ENCODE measurements around the gene USP24.

The USP24 gene

DNA sequence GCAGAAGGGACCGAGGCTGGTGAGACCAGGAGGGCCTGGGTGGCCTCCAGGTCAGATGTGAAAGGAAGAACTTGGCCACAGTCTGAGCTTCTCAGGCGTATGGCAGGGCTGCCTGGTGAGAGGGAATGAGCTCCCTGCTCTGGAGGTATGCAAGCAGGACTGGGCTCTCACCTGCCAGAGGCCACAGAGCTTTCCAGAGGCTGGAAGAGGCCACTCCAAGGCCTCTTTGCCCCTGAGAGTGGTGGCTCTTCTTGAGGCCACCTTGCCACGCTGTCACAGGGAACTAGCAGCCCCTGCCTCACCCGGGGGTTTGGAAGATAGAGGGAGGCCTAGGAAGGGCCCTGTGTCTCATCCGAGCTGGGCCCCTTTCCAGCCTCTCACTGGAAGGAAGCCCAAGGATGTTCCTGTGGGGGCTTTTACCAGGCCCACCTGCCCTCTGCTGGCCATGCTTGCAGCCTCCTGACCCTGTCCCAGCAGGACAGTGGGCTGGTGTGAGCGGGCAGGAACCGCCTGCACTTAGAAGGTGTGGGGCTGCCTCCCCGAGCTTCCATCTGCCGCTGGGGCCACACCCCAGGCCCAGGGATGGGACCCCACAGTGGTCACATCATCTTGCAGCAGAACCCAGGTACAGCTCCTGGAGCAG, 165.8 kb downstream of the USP24 start:
- H3K27me3 ChIP-seq (ENCODE audit: insufficient read depth, low read length, poor library complexity, severe bottlenecking): no peaks in the 10 kb centered on the region
- no peak overlapping the region for H3K9ac ChIP-seq (ENCODE audit: low read depth, low read length, poor library complexity, severe bottlenecking)
- no peaks in the 10 kb centered on the region for H3F3A ChIP-seq (ENCODE audit: low read depth)
- no peaks in the 10 kb centered on the region for H3K36me3 ChIP-seq (ENCODE audit: insufficient read depth, low read length)
- H3K9me3 ChIP-seq (ENCODE audit: insufficient read depth, low read depth, low read length): no peaks in the 10 kb centered on the region
- no peaks in the 10 kb centered on the region for H3K4me1 ChIP-seq (ENCODE audit: insufficient read depth, low read length, poor library complexity, severe bottlenecking)
- H2AFZ ChIP-seq (ENCODE audit: low read length): no peak overlapping the region
- H3K4me3 ChIP-seq (ENCODE audit: low read length, poor library complexity, severe bottlenecking): no peak overlapping the region
- H3K4me2 ChIP-seq (ENCODE audit: low read depth, low read length, poor library complexity, severe bottlenecking): no peak overlapping the region
- TF ChIP-seq, protein P1, sequence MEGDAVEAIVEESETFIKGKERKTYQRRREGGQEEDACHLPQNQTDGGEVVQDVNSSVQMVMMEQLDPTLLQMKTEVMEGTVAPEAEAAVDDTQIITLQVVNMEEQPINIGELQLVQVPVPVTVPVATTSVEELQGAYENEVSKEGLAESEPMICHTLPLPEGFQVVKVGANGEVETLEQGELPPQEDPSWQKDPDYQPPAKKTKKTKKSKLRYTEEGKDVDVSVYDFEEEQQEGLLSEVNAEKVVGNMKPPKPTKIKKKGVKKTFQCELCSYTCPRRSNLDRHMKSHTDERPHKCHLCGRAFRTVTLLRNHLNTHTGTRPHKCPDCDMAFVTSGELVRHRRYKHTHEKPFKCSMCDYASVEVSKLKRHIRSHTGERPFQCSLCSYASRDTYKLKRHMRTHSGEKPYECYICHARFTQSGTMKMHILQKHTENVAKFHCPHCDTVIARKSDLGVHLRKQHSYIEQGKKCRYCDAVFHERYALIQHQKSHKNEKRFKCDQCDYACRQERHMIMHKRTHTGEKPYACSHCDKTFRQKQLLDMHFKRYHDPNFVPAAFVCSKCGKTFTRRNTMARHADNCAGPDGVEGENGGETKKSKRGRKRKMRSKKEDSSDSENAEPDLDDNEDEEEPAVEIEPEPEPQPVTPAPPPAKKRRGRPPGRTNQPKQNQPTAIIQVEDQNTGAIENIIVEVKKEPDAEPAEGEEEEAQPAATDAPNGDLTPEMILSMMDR (conservative IDR thresholded peaks at IDR 0.05; ENCODE audit: low read length): no peak
- TF ChIP-seq EZH2phosphoT487 (IDR thresholded peaks at IDR 0.05; ENCODE audit: borderline replicate concordance): no peak
- no peaks in the 10 kb centered on the region for H3K79me2 ChIP-seq (ENCODE audit: insufficient read depth, low read length)
- H4K20me1 ChIP-seq (ENCODE audit: insufficient read depth, low read length, poor library complexity, severe bottlenecking): no peaks in the 10 kb centered on the region
- no peaks in the 10 kb centered on the region for H3K9me2 ChIP-seq (replicated peaks; ENCODE audit: low read depth, low read length)

DNA sequence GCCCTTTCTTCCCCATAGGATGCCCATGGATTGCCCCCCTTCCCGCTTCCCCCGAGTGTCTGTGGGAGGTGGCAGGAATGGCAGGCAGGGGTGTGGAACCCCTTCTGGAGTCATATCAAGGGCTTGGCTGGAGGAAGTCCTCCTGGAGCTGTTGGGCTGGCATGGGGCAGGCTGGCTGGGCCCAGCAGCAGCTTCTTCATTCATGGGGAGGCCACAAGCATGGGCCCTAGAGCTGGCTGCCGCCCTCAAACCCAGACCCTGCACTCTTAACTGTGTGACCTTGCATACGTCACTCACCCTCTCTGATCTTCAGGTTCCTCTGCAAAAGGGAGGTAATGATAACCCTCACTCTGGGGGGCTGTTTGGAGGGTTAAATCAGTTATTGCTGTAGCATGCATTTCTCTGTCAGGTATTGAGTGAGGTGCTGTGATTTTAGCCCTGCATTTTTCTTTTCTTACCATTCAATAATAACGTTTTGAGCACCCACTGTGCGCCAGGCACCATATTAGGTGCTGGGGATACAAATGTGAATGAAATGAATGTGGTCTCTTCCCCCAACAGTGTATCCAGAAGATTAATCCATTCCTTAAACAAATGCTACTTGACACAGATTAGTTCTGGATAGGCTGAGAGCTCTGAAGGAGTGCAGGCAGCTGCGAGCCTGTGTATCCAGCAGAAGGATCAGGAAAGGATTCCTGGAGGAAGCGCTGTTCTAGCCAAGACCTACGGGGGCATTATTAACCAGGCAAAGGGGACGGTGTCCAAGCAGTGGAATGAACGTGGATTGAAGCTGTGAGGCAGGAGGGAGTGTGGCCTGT, 166.5 kb downstream of the USP24 start:
- Histone ChIP-seq H2AFZ (ENCODE audit: low read length) (no peak overlapping the region), H4K20me1 (ENCODE audit: insufficient read depth, low read length, poor library complexity, severe bottlenecking) (no peaks in the 10 kb centered on the region), H3K4me2 (ENCODE audit: low read depth, low read length, poor library complexity, severe bottlenecking) (no peak overlapping the region), H3K9ac (ENCODE audit: low read depth, low read length, poor library complexity, severe bottlenecking) (no peak overlapping the region), H3F3A (ENCODE audit: low read depth) (no peaks in the 10 kb centered on the region), H3K27me3 (ENCODE audit: insufficient read depth, low read length, poor library complexity, severe bottlenecking) (no peaks in the 10 kb centered on the region), H3K79me2 (ENCODE audit: insufficient read depth, low read length) (no peaks in the 10 kb centered on the region), H3K4me1 (ENCODE audit: insufficient read depth, low read length, poor library complexity, severe bottlenecking) (no peaks in the 10 kb centered on the region), H3K9me3 (ENCODE audit: insufficient read depth, low read depth, low read length) (no peaks in the 10 kb centered on the region), H3K4me3 (ENCODE audit: low read length, poor library complexity, severe bottlenecking) (no peak overlapping the region), H3K9me2 (replicated peaks; ENCODE audit: low read depth, low read length) (no peaks in the 10 kb centered on the region), H3K36me3 (ENCODE audit: insufficient read depth, low read length) (no peaks in the 10 kb centered on the region)
- no peak for TF ChIP-seq EZH2phosphoT487 (IDR thresholded peaks at IDR 0.05; ENCODE audit: borderline replicate concordance)
- TF ChIP-seq, protein P1 (conservative IDR thresholded peaks at IDR 0.05; ENCODE audit: low read length): no peak

DNA sequence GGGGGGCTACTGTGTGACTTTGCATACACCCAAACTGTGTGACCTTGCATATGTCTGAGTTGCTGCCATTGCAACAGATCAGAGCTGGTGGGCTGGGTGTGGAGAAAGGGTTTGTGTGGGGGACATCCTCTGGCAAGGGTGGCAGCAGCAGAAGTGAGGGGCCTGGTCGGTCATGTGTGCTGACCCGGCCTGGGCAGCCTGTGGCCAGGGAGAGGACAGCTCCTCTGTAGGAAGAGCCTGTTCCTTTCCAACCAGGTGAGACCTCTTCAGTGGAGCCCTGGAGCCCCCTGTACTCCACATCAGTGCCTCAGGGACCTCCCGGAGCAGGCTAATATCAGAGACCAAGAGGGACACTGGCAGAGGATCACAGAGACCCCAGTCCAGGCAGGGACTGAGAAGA, 167.6 kb downstream of the USP24 start:
- Histone ChIP-seq H3F3A (ENCODE audit: low read depth) (no peaks in the 10 kb centered on the region), H3K9me3 (ENCODE audit: insufficient read depth, low read depth, low read length) (no peaks in the 10 kb centered on the region), H3K9me2 (replicated peaks; ENCODE audit: low read depth, low read length) (no peaks in the 10 kb centered on the region), H4K20me1 (ENCODE audit: insufficient read depth, low read length, poor library complexity, severe bottlenecking) (no peaks in the 10 kb centered on the region), H3K4me2 (ENCODE audit: low read depth, low read length, poor library complexity, severe bottlenecking) (no peak overlapping the region), H3K4me1 (ENCODE audit: insufficient read depth, low read length, poor library complexity, severe bottlenecking) (no peaks in the 10 kb centered on the region), H2AFZ (ENCODE audit: low read length) (no peak overlapping the region), H3K79me2 (ENCODE audit: insufficient read depth, low read length) (no peaks in the 10 kb centered on the region), H3K4me3 (ENCODE audit: low read length, poor library complexity, severe bottlenecking) (no peak overlapping the region), H3K27me3 (ENCODE audit: insufficient read depth, low read length, poor library complexity, severe bottlenecking) (no peaks in the 10 kb centered on the region), H3K9ac (ENCODE audit: low read depth, low read length, poor library complexity, severe bottlenecking) (no peak overlapping the region), H3K36me3 (ENCODE audit: insufficient read depth, low read length) (no peaks in the 10 kb centered on the region)
- TF ChIP-seq, protein P1 (conservative IDR thresholded peaks at IDR 0.05; ENCODE audit: low read length): no peak
- no peak for TF ChIP-seq EZH2phosphoT487 (IDR thresholded peaks at IDR 0.05; ENCODE audit: borderline replicate concordance)
